NOMO-1 (cell line): ENCODE measurements around the gene ANKS1B.
"Not testable (repeated sequence)": the region's sequence is repeated elsewhere in the genome, so short reads cannot be mapped to it uniquely, and the experiment has no call there.

Source experiments
- DNase-seq, 2 experiments: peaks; one replicate each; lab custom pipeline; 2025; ENCODE audit not compliant: unreplicated experiment in 2 of 2; lab: John Stamatoyannopoulos, UW

ANKS1B gene

DNA sequence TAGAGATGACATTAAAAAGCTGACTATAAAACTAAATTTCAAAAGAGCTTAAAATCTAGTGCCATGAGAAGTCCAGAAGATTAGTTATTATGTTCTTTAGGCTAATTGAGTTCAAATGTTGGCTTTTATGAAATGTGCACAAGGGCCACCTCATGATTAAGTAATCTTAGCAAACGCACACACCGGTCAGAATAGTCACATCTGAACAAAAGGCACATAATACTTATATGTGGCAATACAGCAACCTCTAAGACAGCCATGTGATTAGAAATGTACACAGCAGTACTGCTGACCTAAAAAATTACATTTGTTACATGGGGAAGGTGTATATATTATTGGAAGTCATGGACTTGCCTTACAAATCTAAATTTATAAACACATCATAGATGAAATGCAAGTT is 681.9 kb downstream of the ANKS1B start:
- no peak for DNase-seq

DNA sequence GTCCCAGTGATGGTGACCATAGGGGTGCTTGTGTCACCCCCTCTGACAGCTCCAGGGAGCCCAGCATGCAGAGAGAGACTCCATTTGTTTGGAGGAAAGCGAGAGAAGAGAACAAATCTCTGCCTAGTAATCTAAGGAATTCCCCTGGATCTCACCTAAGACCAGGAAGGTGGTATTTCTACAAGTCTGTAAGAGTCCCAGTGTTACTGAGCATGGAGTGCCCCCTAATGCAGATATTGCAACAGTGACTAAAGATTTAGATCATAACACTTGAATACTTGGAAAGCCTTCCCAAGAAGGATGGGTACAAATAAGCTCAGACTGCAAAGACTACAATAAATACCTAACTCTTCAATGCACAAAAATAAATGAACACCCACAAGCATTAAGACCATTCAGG is 697.6 kb downstream of the ANKS1B start:
- DNase-seq, result no peak

DNA sequence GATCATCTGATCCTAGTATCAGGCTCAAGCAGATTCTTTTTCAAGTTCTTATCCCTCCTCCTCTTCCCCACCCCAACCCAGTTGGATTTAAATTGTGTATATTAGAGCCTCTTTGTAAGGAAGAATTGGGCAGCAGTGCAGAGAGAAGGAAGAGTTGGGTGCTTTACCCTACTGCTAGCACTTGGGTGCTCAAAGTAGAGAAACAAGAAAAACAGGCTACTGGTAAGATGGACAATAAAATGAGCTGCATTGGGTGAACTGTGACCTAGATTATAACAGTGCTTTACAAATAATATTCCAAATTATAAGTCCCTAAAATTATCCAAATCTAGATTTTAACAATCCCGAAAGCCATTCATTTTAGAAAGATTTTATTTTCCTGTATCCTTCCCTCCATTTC is 700.6 kb downstream of the ANKS1B start:
- DNase-seq, result no peak

DNA sequence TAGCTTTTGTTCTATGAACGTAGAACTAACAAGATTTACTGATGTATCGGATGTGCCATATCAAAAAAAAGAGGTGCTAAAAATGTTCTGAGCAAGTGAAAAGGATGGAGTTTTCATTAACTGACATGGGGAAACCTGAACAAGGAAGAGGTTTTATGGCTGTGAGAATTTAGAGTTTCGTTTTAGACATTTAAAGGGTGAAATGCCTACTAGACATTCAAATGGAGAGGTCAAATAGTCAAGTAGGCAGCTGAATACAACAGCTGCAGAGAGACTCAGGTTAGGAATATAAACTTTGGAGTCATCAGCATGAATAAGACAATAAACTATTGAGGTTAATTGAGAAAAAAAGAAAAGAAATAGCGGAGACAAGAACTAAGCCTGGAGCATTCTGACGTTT is 702.1 kb downstream of the ANKS1B start:
- no peak for DNase-seq

DNA sequence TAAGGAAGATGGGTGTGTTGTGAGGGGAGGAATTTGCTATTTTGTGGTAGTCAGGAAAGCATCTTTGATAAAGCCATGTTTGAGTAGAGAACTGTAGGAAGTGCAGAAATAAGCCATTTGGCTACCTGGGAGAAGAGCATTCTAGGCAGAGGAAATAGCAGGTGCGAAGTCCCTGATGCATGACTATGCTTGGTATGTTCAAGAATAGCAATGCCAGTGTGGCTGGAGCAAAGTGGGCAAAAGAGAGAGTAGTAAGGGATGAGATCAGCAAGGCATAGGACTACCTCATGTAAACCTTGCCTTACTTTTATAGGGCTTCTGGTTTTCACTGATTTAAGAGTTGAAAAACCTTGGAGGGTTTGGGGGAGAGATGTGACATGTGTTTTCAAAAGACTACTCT is 702.6 kb downstream of the ANKS1B start:
- DNase-seq, result no peak

DNA sequence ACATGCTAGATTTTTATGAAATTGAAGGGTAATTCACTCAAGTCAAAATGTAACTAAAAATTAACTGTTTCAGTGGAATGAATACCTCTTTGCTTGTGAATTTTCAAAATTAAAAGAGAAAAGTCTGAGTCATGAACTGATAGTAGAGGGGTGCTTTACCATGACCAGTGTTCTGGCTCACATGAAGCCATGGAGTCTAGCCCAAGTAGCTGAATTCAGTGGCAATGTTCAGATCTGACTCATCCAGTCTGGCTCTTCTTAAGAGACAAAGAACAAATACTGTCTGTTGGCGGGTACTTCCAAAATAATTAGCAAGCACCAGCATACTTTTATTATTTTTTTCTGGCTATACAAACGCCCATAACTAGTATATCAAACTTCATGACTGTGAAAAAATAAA is 703.5 kb downstream of the ANKS1B start:
- DNase-seq, result no peak

DNA sequence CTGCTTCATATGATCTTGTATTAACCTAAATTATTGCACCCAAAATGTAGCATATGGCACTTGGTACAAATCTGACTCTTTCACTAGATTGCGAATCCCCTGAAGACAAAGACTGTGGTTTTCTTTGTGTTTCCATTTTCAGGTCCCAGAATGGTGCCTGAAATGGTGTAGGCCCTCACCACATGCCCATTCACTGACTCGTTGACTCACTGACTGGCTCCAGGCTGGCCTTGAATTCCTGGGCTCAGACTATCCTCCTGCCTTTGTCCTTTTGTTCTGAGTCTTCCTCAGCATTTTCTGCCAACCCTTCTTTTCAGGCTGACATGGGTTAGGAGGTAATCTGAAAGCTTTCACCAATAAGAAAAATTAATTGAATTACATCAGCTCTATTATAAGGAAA is 705.8 kb downstream of the ANKS1B start:
- DNase-seq, result no peak

DNA sequence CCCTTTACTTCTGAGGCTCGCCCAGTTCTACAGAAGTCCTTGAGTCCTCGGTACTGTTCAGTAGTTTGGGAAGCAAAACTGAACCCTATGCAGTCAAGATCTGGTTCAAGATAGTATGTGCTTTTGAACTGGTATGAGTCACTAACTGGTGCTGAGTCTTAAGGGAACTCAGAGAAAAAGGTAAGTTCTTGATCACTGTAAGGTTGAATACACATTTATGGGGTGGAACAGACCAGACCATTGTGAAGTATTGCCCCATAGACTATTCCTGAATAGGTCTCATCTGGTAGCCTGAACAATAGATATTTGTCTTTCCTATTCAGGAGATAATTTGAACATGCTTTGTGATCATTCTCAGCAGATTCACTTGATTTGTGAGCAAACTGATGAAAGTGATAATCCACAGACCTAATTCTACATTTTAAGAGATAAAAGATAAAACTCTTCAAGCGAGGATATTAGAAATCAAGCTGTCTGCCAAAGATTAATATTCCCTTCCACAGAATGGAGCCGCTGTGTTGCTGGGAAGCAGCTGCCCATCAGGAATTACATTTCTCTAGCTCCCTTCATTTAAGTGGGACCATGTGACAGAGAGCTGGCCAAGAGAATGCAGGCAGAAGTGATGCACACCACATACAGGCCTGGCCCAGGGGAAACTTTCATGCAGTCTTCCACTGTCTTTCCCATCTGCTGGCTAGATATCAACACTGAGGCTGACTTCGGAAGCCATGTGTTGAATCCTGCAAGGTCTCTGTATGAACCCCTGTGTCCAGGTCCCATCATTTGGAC is 707.0 kb downstream of the ANKS1B start:
- no peak for DNase-seq

DNA sequence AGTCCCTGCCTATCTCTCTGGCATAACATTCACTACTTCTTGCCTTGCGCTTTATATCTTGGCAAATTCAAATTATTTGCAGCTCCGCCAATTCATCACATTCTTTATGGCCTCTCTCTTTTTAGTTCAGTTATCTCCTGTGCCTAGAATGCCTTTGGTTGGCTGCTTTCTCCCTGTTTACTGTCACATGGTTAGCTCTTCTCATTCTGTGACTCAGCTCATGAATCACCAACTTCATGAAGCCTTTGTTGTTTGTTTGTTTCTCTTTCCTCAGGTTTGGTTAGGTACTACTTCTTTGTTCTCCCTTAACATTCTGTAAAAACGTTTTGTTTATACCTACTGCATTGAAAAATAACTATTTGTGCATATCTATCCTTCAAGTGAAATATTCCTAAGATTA is 713.7 kb downstream of the ANKS1B start:
- DNase-seq, result no peak

DNA sequence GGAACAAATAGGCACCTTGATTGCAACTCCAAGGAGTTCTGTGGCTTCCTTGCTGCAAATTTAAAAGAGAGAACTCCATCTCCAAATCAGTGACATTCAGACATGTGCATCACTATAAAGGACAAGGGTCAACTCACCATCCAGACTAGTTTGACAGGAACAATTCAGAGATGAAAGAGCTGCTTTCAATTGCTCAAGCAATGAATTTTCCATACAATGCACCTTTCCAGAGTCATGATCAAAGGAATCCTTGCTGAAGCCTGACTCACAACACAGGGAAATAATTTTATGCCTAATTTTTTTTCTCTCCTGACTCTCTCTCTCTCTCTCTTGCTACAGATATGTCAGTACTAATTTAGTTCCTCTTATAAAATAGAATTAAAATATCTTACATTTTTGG is 717.7 kb downstream of the ANKS1B start:
- no peak for DNase-seq

DNA sequence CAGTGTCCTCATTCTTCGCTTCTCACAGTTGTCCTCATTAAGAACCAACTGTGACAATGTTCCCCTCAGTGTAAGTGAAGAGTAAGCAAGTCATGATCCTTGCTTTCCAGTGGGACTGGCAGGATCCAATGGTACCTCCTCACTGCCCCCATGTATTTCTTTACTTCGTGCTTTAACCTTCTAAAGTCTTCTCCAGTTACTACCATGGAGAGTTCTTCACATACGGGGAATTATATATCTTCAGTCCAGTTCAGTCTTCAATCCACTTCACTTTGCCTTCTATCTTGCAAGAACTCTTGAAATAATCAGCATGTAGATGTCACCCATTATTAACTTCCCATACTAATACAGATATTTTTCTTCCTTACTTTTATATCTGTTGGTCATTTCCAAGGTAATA is 719.1 kb downstream of the ANKS1B start:
- no peak for DNase-seq

DNA sequence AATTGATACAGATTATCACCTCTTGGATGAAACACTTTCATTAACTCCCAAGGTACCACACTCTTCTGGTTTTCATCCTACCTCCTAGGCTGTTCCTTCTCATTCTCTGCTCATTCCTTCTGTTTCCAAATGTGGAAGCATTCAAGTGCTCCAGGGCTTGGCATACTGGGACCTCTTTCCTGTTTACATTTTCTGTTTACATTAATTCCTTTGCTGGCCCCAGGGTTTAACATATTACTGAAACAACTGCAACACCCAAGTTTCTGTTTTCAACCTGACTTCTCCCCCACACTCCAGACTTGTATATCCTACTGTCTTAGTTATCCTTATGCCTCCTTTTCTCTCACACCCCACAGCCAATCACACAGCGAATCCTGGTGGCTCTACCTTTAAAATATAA is 723.5 kb downstream of the ANKS1B start:
- DNase-seq, result no peak

DNA sequence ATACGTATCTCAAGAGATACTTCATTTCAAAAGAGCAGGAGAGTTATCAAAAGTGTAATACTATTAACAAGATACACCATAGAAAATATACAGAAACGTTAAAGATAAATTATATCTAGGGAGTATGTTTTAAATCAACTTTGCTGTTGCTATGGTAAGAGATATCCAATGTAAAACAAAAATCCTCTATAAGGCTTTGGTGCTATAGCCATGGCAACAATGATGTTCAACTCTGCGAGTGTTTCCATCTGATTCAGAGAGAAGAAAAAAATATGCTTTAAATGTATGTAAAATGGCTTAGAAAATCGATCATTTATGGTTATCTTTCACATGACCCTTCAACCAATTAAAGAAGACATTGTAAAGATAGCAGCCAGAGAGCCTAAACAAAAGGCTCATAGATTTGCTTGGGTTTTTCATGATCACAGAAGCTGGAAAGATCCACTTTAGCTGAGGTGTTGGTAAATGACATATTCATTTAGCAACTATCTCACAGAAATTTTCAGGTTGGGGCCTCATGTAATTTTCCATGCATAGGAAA is 724.2 kb downstream of the ANKS1B start:
- no peak for DNase-seq

DNA sequence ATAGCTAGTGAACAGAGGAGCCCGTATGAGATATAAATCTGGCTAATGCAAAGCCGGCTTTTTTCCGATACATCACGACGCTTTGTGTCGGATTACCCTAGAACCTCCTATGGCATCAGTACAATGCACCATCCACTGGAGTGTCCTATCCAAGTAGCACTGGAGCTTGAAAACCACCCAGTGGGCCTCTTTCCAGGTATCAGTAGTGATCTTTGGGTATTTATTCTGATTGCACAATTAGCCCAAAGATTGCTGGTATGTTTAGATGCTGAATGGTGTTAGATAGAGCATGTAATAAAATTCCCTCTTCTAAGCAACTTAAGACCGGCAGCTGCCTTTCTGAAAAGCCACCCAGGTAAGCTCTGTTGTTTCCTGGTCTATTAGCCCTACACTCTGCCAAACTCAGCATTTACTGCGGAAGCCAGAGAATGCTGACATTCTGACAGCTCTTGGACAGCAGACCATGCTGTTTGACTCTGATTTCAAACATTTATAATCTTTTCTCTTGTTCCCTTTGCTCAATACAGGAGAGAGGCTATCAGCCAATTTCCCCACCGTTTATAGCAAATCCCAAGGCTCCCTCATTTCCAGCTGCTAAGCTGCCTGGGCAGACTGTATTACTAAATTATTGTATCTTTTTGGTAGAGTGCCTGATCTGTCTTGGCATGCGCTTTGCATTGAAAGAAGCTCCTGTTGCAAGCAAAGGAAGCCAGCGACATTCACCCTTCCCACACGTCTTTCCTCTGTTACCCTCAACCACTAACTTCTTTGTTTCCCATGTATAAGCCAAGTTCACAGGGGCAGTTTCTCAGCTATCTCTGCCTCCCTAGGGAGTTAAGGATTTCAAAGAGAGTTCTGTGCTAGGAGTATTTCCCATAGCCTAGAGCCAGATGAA is 725.4 kb downstream of the ANKS1B start:
- no peak for DNase-seq

DNA sequence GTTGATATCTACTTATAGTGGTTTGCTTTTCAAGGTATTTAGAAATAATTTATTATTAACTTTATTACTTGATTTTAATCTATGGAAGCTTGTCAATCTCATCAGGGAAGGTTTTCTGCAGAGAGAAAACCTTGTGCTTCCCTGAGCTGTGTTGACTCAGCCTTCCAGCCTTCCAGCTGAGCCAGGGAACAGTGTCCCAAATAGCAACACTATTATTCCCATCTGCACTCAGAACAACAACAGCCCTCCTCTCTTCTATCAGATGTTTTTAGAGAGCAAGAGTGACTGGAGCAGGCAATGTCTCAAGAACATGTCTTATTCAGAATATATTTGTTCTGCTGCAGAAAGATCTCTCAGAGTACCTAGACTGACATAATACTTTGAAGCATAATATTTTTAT is 727.1 kb downstream of the ANKS1B start:
- no peak for DNase-seq

DNA sequence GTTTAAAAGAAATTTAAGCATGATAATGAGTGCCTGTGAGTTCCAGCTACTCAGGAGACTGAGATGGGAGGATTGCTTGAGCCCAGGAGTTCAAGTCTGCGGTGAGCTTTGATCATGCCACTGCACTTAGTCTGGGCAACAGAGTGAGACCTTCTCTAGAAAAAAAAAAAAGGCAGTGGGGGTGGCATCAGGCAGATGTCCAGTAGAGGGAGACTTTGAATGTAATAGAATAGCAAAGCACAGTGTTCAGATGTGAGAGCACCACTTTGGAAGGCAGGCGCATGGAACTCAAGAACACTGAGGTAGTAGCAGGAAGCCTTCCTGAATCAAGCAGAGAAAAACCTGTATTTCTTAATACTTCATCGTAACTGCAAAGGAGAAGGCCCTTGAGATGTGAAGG is 731.7 kb downstream of the ANKS1B start:
- DNase-seq, result no peak

DNA sequence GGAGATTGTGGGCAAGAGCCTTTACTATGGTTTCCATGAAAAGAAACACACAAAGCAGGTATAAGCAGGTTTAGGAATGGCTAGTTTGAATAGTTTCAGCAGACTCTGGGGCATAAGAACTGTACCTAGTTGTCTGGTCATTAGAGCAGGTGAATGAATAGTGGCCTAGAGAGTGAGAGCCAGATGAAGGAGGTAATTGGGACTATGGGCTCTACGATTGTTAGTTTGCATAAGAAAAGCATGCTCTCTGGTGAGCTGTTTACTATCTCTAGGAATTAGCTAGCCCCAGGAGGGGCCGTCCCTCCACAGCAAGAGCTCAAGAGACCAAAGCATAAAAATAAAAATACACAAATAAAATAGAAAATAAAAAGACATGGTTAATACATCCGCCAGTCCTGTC is 734.6 kb downstream of the ANKS1B start:
- DNase-seq, result no peak

DNA sequence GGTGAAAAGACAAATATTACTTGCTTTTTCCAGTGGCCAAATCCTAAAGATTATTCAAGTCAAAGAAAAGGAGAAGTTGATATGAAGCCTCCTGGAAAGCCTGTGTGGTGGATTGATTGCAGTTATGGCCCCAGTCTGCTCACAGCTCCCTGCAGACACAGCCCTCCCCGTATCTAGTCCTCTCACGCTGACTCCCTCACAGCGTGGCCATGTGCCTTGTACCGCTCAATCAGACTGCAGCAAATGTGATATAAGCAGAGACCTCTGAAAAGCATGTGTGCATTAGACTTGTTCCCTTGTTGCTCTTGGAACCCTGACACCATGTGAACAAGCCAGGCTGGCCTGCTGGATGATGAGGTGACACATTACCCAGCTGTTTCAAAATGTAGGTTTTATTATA is 735.2 kb downstream of the ANKS1B start:
- DNase-seq, result no peak

DNA sequence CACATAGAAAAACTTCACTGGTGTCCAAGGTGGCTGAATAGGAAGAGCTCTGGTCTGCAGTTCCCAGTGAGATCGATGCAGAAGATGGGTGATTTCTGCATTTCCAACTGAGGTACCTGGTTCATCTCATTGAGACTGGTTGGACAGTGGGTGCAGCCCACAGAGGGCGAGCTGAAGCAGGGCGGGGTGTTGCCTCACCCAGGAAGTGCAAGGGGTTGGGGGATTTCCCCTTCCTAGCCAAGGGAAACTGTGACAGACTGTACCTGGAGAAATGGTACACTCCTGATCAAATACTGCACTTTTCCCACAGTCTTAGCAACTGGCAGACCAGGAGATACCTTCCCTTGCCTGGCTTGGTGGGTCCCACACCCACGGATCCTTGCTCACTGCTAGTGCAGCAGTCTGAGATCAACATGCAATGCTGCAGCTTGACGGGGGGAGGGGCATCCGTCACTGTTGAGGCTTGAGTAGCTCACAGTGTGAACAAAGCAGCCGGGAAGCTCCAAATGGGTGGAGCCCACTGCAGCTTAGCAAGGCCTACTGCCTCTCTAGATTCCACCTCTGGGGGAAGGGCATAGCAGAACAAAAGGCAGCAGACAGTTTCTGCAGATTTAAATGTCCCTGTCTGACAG is 746.7 kb downstream of the ANKS1B start:
- not testable (repeated sequence) for DNase-seq

DNA sequence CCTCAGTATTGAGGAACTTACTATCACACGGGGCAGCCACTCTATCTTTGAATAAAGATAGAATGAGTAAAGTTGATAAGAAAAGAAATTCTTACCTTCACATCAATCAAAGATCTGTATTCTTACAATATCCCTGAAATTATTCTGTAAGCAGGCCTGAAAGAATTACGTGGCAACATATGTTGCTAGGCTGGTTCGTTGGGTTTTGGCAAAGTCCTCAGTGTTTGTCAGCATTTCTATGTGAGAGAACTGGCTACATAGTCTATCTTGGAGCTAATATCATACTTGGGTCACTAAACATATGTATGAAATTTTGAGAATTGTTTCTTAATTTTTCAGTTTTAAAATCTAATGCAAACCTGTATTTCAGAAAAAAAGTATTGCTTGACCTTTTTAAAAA is 749.4 kb downstream of the ANKS1B start:
- DNase-seq, result no peak

DNA sequence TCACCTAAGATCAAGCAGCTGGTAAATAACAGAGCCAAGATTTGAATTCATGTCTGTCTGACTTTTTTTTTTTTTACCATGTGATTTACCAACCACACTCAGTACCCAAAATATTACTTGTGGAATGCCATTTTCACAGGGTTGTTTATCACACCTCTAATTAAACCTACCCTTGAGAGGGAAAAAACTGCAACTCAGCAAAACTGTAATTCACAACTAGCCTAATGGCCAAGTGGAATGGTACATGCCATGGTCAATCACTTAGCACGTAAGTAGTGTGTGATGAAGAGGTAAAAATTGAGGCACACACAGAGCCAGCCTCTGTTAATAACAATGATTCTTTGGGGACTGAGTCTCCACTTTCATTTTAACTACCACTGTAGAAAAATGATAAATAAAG is 750.0 kb downstream of the ANKS1B start:
- DNase-seq, result no peak
